Endothelial cell of umbilical vein (primary cell): ENCODE results near the gene PCSK6. TPM values are rescaled to one million over a fixed set of nuclear protein-coding genes. Genes with fewer than 3 reads are reported as not detected.

Experiments
- BruUV-seq: library from RNA; stranded (reverse); fragments of 400-500 nt; replicated peaks from 2 replicates; lab custom pipeline; 2021; lab: Mats Ljungman, UMichigan
- CTCF ChIA-PET: fragments of 300-600, 350-600 bp; sonication (Branson Sonifier 250); formaldehyde crosslinking; loops from one replicate; lab custom pipeline; 2021; ENCODE audit warnings: antibody characterized with exemption, inconsistent platforms; lab: Charles Lee
- POLR2A ChIA-PET: fragments of 300-600, 350-600 bp; sonication (Branson Sonifier 250); formaldehyde crosslinking; loops from one replicate; lab custom pipeline; 2021; ENCODE audit warnings: antibody characterized with exemption, inconsistent platforms; lab: Charles Lee
- DNase-seq: peaks from one replicate; pipeline ENCODE4 v3.0.0-alpha.2; 2011; ENCODE audit warnings: low read depth, low spot score
- FAIRE-seq: peaks from 2 replicates; lab custom pipeline; 2011; peaks lifted over from hg19 to GRCh38; lab: Jason Lieb, UNC
- H2AFZ ChIP-seq: 2 replicates; pipeline ENCODE4 v1.6.0; 2012; ENCODE audit warnings: low read depth, low read length, control low read depth, inconsistent platforms
- H3K27ac ChIP-seq: 2 replicates; pipeline ENCODE4 v1.5.1; 2011; ENCODE audit warnings: low read depth, mild to moderate bottlenecking, control low read depth, low read length, moderate library complexity; ENCODE audit not compliant: insufficient read depth
- H3K27me3 ChIP-seq, 2 experiments: 2 replicates each; pipeline versions ENCODE4 v1.6.0 to v1.6.1; 2011; ENCODE audit warnings: low read length in 2 of 2, mixed read lengths in 1 of 2; ENCODE audit not compliant: control insufficient read depth in 2 of 2, insufficient read depth in 2 of 2
- H3K36me3 ChIP-seq, 2 experiments: 2 replicates in 1 of 2; 3 replicates in 1 of 2; pipeline ENCODE4 v1.5.1; 2011; ENCODE audit warnings: low read length in 2 of 2, mild to moderate bottlenecking in 1 of 2, moderate library complexity in 1 of 2; ENCODE audit not compliant: control insufficient read depth in 2 of 2, insufficient read depth in 2 of 2; ENCODE audit errors: extremely low read depth in 1 of 2
- H3K4me1 ChIP-seq: 3 replicates; pipeline ENCODE4 v1.5.1; 2011; ENCODE audit warnings: mild to moderate bottlenecking, low read length; ENCODE audit not compliant: control insufficient read depth, insufficient read depth; ENCODE audit errors: extremely low read depth
- H3K4me2 ChIP-seq: 2 replicates; pipeline ENCODE4 v1.6.1; 2011; ENCODE audit warnings: low read length, control low read depth, mixed read lengths; ENCODE audit not compliant: insufficient read depth
- H3K4me3 ChIP-seq, 3 experiments: fragments of 200-600 bp in 1 of 3; sonication (generic), shearing (Covaris generic) in 1 of 3; replicated peaks in 1 of 3; 2 replicates each; pipeline ENCODE4 v1.5.1; 2011 to 2016; ENCODE audit warnings: control low read depth in 3 of 3, low read length in 3 of 3, mild to moderate bottlenecking in 2 of 3, inconsistent platforms in 1 of 3, low read depth in 1 of 3, moderate library complexity in 1 of 3; ENCODE audit not compliant: insufficient read depth in 1 of 3
- H3K79me2 ChIP-seq: 2 replicates; pipeline ENCODE4 v1.6.0; 2012; ENCODE audit warnings: low read length, inconsistent platforms; ENCODE audit not compliant: control insufficient read depth, insufficient read depth
- H3K9ac ChIP-seq: replicated peaks from 2 replicates; pipeline ENCODE3; 2011; ENCODE audit warnings: low read length, control low read depth; ENCODE audit not compliant: insufficient read depth; ENCODE audit errors: extremely low read depth
- H3K9me1 ChIP-seq: replicated peaks from 3 replicates; pipeline ENCODE4 v1.6.0; 2011; ENCODE audit warnings: mild to moderate bottlenecking, low read length; ENCODE audit not compliant: control insufficient read depth, insufficient read depth; ENCODE audit errors: extremely low read depth
- H3K9me3 ChIP-seq: replicated peaks from 2 replicates; pipeline ENCODE4 v1.5.1; 2012; ENCODE audit warnings: low read length, inconsistent platforms; ENCODE audit not compliant: control insufficient read depth, insufficient read depth
- H4K20me1 ChIP-seq: replicated peaks from 2 replicates; pipeline ENCODE3; 2011; ENCODE audit warnings: mild to moderate bottlenecking, low read length; ENCODE audit not compliant: control insufficient read depth, insufficient read depth; ENCODE audit errors: extremely low read depth
- CTCF ChIP-seq, 2 donors: IDR thresholded peaks; 1 replicate in 1 of 2; 2 replicates in 1 of 2; pipeline ENCODE4 v1.5.1; 2011; ENCODE audit warnings: low read length in 2 of 2, mild to moderate bottlenecking in 2 of 2, moderate library complexity in 2 of 2, control low read depth in 1 of 2, inconsistent platforms in 1 of 2, low read depth in 1 of 2; ENCODE audit not compliant: insufficient read depth in 1 of 2; ENCODE audit errors: extremely low read depth in 1 of 2
- EZH2 ChIP-seq: IDR thresholded peaks from 2 replicates; pipeline ENCODE4 v1.6.1; 2012; ENCODE audit warnings: borderline replicate concordance, low read depth, mild to moderate bottlenecking, moderate library complexity, low read length, inconsistent platforms; ENCODE audit not compliant: severe bottlenecking
- FOS ChIP-seq: IDR thresholded peaks from 2 replicates; pipeline ENCODE4 v1.6.1; 2011; ENCODE audit warnings: mild to moderate bottlenecking, low read length, moderate library complexity, borderline replicate concordance; ENCODE audit not compliant: insufficient read depth
- GATA2 ChIP-seq: IDR thresholded peaks from 2 replicates; pipeline ENCODE4 v1.7.0; 2011; ENCODE audit warnings: low read depth, mild to moderate bottlenecking, moderate library complexity, mixed read lengths, low read length; ENCODE audit not compliant: insufficient read length, insufficient read depth
- JUN ChIP-seq: IDR thresholded peaks from 2 replicates; pipeline ENCODE4 v1.6.1; 2011; ENCODE audit warnings: borderline replicate concordance, low read depth; ENCODE audit not compliant: insufficient read length, insufficient read depth
- MAX ChIP-seq: IDR thresholded peaks from 2 replicates; pipeline ENCODE4 v1.6.1; 2011; ENCODE audit not compliant: insufficient read depth, insufficient read length
- MYC ChIP-seq: IDR thresholded peaks from one replicate; pipeline ENCODE4 v1.6.1; 2011; ENCODE audit warnings: mild to moderate bottlenecking, low read depth, low read length
- POLR2A ChIP-seq: IDR thresholded peaks from 2 replicates; pipeline ENCODE4 v1.6.1; 2012; ENCODE audit warnings: low read depth, mild to moderate bottlenecking, control low read depth, low read length
- POLR2AphosphoS5 ChIP-seq: IDR thresholded peaks from 2 replicates; pipeline ENCODE4 v1.6.1; 2012; ENCODE audit warnings: low read depth, mild to moderate bottlenecking, control low read depth, low read length, moderate library complexity; ENCODE audit not compliant: insufficient read depth
- dilution Hi-C: fragments of 300-500 bp; cut with MboI; formaldehyde crosslinking; loops from one replicate; pipeline ENCODE4 v1.15.0; 2019; ENCODE audit warnings: low sequenced_read_pairs; ENCODE audit not compliant: extremely low pct_ligation_motif_present
- intact Hi-C: fragments of 100-400 bp; cut with micrococcal nuclease; formaldehyde crosslinking; loops from one replicate; pipeline ENCODE4 v1.10.0; 2022
- polyA plus RNA-seq, 4 experiments: library from polyadenylated mRNA; depleted of rRNA in 3 of 4; stranded (reverse) in 3 of 4; unstranded in 1 of 4; fragments of >200 nt; gene quantifications; 2 replicates each; pipeline versions ENCODE4 v1.2.1 to v1.2.3, GENCODE V29; 2011 to 2012; ENCODE audit warnings: missing spikeins in 1 of 4
- total RNA-seq: library from RNA; stranded (reverse); gene quantifications from 2 replicates; pipeline ENCODE4 v1.2.3, GENCODE V29; 2021

PCSK6 gene
- total and polyA plus RNA-seq, 2 donors (not counting 3 experiments of a cell fraction or from before 2014, with no cell fraction given), result 0.18 to 0.69 TPM

GRCh38 chr15:101488300-101489164 lies 975 bp downstream of the PCSK6 start:
- H3K79me2 ChIP-seq, result no peaks in the 10 kb centered on the region
- no peak overlapping the region for H3K27ac ChIP-seq
- H3K4me2 ChIP-seq, result no peak overlapping the region
- H2AFZ ChIP-seq, result no peak overlapping the region
- no peaks in the 10 kb centered on the region for H4K20me1 ChIP-seq
- DNase-seq, result no peak
- intact Hi-C loops (loop anchor here (5.0 kb wide), 1 partner anchor 41 kb away; no protein-coding TSS in a partner anchor), dilution Hi-C loops (no loop called here)
- FAIRE-seq, result no peak
- H3K9ac ChIP-seq, result no peak overlapping the region
- peaks cover 28 to 36% of the 10 kb centered on the region in 2 experiments for H3K27me3 ChIP-seq
- POLR2A ChIA-PET, result no interaction called here
- no TSS peak for BruUV-seq
- CTCF ChIA-PET, result no interaction called here
- no peaks in the 10 kb centered on the region for H3K36me3 ChIP-seq
- TF ChIP-seq POLR2AphosphoS5 (no peak), JUN (no peak), GATA2 (no peak), MYC (no peak), EZH2 (peak; percentile 90), FOS (no peak), POLR2A (no peak), CTCF (IDR thresholded peaks at IDR 0.05; ENCODE audit: extremely low read depth in 1 of 2, insufficient read depth in 1 of 2, low read depth in 1 of 2, low read length in 2 of 2) (no peak), MAX (no peak)
- H3K9me3 ChIP-seq, result no peaks in the 10 kb centered on the region
- no peaks in the 10 kb centered on the region for H3K4me1 ChIP-seq
- H3K4me3 ChIP-seq, result no peak overlapping the region
- H3K9me1 ChIP-seq, result no peaks in the 10 kb centered on the region
